Measurements from ENCODE around the gene CCL11.

CCL11 gene

DNA sequence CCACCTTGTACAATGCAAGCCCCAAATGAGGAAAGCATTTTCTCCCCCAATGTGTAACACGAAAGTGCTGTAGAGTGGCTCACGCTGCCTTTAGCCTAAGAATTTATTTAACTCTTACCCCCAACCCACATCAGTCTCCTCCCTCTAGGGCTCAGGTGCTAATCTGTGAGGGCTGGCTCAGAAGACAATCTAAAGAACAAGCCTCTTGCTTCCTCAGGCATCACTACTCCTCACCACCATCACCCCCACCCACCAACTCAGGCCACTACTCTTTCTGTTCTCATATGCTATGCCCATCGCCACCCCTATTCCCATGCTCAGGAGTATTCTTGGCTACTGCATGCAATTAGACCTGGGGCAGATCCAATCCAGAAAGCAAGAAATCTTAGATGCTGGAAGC lies 34.4 kb upstream of the CCL11 start:
- in situ Hi-C loops (cut with HindIII; ENCODE audit: low sequenced_read_pairs) = no loop called here
- TF ChIP-seq, protein P1, sequence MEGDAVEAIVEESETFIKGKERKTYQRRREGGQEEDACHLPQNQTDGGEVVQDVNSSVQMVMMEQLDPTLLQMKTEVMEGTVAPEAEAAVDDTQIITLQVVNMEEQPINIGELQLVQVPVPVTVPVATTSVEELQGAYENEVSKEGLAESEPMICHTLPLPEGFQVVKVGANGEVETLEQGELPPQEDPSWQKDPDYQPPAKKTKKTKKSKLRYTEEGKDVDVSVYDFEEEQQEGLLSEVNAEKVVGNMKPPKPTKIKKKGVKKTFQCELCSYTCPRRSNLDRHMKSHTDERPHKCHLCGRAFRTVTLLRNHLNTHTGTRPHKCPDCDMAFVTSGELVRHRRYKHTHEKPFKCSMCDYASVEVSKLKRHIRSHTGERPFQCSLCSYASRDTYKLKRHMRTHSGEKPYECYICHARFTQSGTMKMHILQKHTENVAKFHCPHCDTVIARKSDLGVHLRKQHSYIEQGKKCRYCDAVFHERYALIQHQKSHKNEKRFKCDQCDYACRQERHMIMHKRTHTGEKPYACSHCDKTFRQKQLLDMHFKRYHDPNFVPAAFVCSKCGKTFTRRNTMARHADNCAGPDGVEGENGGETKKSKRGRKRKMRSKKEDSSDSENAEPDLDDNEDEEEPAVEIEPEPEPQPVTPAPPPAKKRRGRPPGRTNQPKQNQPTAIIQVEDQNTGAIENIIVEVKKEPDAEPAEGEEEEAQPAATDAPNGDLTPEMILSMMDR (IDR thresholded peaks at IDR 0.05; ENCODE audit: low read depth, low read length, missing control alignments) = no peak
- H3K4me3 ChIP-seq (ENCODE audit: low read depth, low read length) = no peak overlapping the region
- no peak for DNase-seq (ENCODE audit: low read depth)

DNA sequence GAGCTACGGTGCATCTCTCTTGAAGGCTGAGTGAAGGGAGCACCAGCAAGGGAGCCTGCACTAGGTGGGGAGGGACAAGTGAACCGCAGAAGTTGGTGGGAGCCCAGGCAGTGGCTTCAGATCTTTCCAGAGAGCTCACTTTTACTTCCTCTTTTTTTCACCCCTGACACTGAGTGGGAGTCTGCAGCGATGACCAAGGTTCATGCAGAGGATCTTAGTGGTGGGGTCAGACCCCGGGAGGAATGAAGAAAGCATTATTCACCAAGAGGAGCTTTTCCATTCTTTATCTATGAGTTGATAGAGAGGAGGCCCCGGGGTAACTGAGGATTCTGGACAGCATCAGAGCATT lies 33.5 kb upstream of the CCL11 start:
- H3K4me3 ChIP-seq (ENCODE audit: low read depth, low read length) = no peak overlapping the region

DNA sequence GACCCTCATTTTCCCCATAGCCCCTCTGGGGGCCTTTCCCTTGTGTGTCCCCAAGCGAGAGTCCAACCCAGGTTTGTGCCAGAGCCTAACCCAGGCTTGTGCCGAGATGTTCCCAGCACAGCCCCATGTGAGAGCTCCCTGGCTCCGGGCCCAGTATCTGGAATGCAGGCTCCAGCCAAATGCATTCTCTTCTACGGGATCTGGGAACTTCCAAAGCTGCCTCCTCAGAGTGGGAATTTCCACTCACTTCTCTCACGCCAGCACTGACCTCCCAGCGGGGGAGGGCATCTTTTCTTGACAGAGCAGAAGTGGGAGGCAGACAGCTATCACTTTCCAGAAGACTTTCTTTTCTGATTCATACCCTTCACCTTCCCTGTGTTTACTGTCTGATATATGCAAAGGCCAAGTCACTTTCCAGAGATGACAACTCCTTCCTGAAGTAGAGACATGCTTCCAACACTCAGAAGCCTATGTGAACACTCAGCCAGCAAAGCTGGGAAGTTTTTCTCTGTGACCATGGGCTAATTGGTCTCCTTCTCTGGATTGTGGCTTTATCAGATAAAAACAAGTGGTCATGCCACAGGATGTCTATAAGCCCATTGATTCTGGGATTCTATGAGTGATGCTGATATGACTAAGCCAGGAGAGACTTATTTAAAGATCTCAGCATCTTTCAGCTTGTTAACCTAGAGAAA lies 33.0 kb upstream of the CCL11 start:
- in situ Hi-C loops (cut with HindIII; ENCODE audit: low sequenced_read_pairs) = no loop called here
- peak; percentile 87 for DNase-seq (ENCODE audit: low read depth)
- no peak overlapping the region for H3K4me3 ChIP-seq (ENCODE audit: low read depth, low read length)
- TF ChIP-seq, protein P1 (IDR thresholded peaks at IDR 0.05; ENCODE audit: low read depth, low read length, missing control alignments) = no peak

More for the DNA sequence above, 33.5 kb upstream of the CCL11 start:
- in situ Hi-C loops (cut with HindIII; ENCODE audit: low sequenced_read_pairs) = no loop called here
- no peak for DNase-seq (ENCODE audit: low read depth)
- TF ChIP-seq, protein P1 (IDR thresholded peaks at IDR 0.05; ENCODE audit: low read depth, low read length, missing control alignments) = no peak

DNA sequence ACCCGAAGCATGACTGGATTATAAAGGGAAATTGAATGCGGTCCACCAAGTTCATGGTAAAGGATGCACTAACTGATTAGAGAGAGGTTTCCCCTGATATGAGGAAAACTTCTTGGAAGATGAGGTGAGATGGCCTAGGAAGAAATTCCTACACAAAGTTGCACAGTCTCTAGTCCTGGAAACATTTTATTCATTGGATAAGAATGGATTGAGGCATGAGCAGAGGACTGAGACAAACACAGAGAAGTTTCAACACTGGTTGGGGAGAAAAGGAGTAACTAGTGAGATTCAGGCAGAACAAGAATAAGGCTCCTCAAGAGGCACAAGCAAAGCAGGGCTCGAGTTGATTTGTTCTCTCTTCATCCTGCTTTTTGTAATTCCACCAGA lies 32.4 kb upstream of the CCL11 start:
- H3K4me3 ChIP-seq (ENCODE audit: low read depth, low read length) = no peak overlapping the region
- TF ChIP-seq, protein P1 (IDR thresholded peaks at IDR 0.05; ENCODE audit: low read depth, low read length, missing control alignments) = no peak
- in situ Hi-C loops (cut with HindIII; ENCODE audit: low sequenced_read_pairs) = no loop called here
- no peak for DNase-seq (ENCODE audit: low read depth)

DNA sequence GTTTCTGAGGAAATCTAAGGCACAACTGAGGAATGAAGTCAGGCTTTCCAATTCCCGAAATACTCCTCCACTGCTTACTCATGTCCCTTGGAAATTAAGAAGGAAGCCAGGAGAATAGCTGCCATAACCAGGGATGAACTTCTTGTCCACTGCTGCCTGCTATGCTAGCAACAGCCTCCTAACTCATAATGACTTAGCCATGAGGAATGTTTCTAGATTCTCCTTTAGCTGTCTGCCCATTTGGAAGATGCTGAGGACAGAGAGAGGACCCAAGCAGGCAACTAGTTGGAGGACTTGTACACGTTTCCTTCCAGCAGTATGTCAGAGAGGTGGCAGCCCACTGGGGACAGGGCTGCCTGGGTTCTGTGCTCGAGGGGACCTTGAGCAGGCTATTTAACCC lies 31.4 kb upstream of the CCL11 start:
- no peak overlapping the region for H3K4me3 ChIP-seq (ENCODE audit: low read depth, low read length)
- TF ChIP-seq, protein P1 (IDR thresholded peaks at IDR 0.05; ENCODE audit: low read depth, low read length, missing control alignments) = no peak
- in situ Hi-C loops (cut with HindIII; ENCODE audit: low sequenced_read_pairs) = no loop called here
- DNase-seq (ENCODE audit: low read depth) = no peak

DNA sequence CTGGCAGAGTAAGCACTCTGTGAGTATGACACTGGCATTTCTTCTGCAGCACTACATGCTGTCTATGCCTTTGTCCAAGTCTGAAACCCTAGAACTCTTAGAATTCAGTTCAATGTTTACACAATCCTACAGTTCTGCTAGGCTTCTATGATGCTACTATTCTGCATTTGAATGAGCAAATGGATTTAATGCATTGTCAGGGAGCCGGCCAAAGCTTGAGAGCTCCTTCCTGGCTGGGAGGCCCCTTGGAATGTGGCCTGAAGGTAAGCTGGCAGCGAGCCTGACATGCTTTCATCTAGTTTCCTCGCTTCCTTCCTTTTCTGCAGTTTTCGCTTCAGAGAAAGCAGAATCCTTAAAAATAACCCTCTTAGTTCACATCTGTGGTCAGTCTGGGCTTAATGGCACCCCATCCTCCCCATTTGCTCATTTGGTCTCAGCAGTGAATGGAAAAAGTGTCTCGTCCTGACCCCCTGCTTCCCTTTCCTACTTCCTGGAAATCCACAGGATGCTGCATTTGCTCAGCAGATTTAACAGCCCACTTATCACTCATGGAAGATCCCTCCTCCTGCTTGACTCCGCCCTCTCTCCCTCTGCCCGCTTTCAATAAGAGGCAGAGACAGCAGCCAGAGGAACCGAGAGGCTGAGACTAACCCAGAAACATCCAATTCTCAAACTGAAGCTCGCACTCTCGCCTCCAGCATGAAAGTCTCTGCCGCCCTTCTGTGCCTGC lies 30.7 kb upstream of the CCL11 start, which contains the start of gene CCL2:
Gene CCL2, plus strand, starts transcription at position 635 of the 730 bp plus-strand sequence. Its CDS starts 65 bp downstream, at position 700.
- TF ChIP-seq, protein P1 (IDR thresholded peaks at IDR 0.05; ENCODE audit: low read depth, low read length, missing control alignments) = no peak
- DNase-seq (ENCODE audit: low read depth) = no peak
- in situ Hi-C loops (cut with HindIII; ENCODE audit: low sequenced_read_pairs) = no loop called here
- peak within 1 kb of the TSS; percentile 49 for H3K4me3 ChIP-seq (ENCODE audit: low read depth, low read length)
